Stimulated activated CD4-positive, alpha-beta T cell treated with anti-CD3 and anti-CD28 coated beads, Interleukin-4, amount 100 ng/mL, for 48 hours (primary cell): ENCODE data around the gene SAFB2.
"Not testable (repeated sequence)": the region's sequence is repeated elsewhere in the genome, so short reads cannot be mapped to it uniquely, and the experiment has no call there.

Experiments
- DNase-seq, 2 donors: peaks; one replicate each; pipeline ENCODE4 v3.0.0-alpha.2; 2020; ENCODE audit warnings: low read depth in 2 of 2

SAFB2 gene

DNA sequence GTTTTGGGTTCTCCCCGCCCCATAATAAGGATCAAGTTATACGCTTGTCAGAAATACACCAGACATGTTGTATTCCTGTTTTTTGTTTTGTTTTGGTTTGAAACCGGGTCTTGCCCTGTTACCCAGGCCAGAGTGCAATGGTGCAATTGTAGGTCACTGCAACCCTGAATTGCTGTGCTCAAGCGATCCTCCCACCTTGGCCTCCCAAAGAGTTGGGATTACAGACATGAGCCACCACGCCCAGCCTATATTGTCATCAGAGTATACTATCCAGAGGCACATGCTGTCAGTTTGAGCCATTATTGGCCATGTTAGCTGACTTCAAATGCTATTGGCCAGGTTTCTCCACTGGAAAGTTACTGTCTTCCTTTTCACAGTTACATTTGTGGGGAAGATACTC is 10.1 kb upstream of the SAFB2 start:
- no peak for DNase-seq

DNA sequence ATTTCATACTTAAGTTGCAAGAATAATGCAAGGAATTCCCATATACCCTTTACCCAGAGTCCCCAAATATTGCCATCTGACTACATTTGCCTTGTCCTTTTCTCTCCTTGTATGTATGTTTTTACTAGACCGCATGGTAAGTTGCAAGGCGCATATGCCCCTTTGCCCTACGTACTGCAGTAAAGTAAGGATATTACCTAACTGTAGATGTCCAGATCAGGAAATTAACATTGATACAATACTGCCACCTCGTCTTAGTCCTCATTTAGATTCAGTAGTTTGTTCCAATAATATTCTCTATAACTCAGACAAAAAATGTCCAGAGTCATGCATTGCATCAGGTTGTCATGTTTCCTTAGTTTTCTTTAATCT is 9.7 kb upstream of the SAFB2 start:
- no peak for DNase-seq

DNA sequence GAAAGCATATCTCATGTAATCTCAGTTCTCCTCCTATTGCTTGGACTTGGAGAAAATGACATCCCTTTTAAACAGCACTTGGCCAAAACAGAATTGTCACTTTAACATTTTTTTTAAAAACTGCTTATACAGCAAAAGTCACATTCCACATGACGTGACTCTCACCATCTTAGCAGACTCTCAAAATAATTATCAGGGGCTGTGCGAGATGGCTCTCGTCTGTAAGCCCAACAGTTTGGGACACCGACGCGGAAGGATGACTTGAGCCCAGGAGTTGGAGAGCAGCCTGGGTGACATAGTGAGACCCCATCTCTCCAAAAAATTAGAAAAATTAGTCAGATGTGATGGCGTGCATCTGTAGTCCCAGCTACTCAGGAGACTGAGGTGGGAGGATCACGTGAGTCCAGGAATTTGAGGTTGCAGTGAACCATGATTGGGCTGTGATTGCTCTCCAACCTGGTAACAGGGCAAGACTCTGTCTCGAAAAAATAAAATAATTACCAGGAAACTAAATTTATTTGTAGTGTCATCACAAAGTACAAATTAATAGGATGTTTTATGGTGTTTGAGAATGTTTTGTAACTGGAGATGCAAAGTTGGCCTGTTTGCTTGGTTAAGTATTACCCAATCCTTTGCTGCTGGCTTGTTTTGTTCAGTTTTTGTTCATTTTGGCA is 9.1 kb upstream of the SAFB2 start:
- DNase-seq = no peak

DNA sequence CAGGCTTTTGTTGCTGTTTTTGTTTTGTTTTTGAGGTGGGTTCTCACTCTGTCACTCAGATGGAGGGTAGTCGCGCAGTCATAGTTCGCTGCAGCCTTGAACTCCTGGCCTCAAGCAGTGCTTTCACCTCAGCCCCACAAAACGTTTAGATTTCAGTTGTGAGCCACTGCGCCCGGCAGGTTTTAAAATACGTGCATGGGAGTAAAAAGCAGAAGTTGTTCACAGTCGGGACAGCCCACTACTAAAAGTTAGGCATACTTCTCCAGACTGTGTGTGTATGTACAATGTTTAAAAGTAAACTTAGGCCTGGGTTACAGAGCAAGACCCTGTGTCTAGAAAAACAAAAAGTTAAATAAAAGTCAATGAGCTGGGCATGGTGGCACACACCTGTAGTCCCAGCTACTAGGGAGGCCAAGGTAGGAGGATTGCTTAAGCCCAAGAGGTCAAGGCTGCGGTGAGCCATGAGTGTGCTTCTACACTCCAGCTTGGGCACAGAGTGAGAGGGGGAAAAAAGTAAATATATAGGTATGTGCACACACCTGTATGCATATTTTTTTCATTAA is 6.4 kb upstream of the SAFB2 start:
- DNase-seq = no peak

DNA sequence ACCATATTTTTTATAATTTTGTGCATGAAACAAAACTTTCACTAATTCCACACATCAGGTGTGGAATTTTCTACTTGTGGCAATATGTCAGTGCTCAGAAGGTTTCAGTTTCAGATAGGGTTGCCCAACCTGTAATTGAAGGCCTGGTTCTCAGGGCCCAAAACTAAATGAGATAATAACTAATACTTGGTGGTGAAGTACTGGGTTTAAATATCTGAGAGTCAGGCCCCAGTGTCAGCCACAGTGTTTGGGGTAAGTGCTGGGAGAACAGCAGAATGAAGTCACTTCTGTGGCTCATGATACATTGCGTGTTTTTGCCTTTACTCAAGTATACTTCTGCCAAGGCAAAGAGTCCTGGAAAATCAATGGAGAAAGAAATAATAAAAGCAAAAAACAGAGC is 5.9 kb upstream of the SAFB2 start:
- DNase-seq = no peak

DNA sequence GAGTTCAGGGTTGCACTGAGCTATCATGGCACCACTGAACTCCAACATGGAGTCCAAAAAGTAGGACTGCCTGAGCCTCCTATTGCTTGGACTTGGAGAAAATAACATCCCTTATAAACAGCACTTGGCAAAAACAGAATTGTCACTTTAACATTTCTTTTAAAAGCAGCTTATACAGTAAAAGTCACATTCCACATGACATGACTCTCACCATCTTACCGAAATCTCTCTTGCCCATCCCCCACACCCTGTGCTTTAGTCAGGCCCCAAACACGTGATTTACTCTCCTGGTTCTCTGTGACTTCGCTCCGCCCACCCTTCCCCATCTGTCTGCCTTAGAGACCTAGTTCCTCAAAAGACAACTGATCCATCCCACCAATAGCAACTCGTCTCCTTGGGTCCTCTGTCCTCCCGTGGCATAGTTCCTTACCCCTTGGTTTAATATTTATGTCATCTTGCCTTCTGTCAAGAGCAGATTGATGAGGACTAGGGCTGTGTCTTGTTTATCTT is 4.9 kb upstream of the SAFB2 start:
- peak; percentile 32 to 40 for DNase-seq

DNA sequence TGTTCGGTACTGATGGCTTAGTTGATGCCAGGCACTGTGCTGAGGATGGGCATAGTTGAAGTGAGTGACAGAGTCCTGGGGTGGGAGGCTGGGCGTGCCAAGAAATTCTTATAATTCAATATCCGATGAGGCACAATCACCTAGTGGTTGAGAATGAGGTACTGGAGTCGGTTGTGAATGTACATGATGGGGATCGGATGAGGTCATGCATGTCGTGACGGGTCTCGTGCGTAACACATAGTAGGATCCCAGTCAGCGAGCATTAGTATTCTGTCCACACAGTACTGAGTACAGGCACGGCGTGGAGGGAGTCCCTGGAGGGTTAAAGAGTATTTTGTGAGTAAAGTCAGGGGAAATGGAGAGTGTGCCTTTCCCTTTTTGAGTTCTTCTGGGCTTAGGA is 3.1 kb upstream of the SAFB2 start:
- no peak for DNase-seq

DNA sequence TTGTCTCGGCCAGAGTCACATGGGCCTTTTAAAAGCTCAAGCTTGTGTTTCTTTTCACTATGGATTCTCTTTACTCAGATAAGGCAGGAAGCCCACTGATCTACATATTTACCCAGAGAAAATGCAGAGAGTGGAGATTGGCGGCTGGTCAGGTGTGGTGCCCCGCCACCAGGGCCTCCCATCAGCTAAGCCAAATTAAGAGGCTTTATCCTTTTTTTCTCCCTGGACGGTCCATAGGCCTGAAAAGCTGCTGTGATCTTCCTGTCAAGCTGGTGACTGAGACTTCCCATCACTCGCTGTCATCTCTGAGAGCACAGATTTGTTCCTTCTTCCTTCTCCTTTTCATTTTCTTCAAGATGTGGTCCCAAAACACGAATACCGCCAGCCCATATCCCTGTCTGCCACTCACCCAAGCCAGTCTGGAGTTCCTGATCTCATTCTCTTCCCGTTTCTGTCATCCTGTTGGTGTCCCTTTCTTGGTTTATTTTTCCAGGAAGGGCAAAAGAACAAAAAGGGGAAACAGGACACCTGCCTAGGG is 2.2 kb upstream of the SAFB2 start:
- no peak for DNase-seq

DNA sequence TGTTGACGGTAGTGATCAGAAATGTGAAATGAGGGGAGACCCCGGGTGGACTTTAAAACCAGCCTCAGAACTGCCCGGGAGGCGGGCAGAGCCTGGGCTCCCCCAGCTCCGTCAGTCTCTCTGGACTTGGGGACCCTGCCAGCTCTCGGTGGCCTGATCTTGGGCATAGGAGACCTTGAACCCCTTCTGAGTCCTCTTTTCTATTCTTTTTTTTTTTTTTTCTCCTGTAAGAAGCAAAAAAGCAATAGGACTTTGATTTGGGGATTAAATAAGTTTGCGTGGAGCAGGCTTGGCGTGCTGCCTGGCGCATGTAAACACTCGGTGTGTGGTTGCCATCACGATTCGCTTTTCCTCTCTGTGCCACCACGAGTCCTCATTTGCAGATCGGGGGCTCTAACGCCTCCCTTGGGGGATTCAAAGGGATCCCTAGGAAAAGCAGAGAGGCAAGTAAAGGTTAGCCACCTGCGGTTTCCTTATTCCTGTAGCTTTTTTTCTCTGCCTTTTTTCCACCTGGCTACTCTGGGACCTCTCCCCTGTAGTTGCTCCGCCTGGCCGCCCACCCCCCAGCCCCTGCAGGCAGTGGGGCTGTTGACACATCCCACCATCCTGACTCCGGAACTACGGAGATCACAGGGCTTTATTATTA is 1.6 kb upstream of the SAFB2 start:
- DNase-seq = no peak

DNA sequence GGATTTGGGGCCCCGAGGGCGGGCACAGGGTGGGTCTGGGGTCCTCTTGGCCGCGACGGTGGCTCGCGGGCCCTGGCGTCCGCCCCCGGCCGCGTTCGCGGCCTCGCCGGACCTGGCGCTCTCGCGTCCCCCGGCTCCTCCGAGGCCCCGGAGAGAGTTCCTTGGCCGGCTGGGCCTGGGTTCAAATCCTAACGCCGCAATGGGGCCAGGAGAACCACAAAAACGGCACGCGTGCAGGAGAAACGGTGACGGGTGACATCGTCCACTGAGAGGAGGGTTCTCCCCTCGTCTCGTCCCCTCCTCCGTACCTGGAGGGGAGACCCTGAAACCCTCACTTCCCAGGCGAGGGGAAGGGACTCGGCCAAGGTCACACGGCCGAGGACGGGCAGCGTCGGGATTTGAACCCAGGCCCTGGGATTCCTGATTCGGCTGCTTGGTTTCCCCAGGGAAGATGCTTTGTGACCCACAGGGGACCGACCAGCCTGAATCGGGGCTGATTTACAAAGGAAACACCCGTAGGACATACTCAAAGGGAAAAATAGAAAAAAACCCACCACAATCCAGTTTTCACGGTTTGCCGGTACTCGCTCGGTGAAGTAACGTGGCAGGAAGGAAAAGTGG is 931 bp upstream of the SAFB2 start:
- no peak for DNase-seq

DNA sequence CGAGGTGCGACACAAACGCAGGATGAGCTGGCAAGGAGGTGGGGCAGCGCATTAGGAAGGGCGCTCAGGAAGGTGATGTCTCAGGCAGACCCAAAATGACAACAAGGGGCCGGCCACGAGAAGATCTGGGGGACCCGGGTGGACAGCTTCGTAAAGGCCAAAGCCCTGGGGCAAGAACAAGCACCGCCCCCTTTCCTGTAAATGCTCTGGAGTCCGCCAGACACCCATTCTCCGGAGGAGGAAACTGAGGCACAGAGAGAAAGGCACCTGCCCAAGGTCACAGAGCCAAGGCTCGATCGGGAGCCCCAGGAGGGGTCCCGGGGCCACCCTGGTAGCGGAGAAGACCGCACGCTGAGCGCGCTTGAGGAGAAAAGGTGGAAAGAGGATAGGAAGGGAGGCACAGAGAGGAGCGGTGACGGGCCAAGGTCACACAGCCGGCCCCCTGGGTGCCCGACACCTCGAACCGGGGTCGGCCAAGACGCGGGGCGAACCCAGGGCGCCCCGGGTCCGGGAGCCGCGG is 571 bp downstream of the SAFB2 start:
- DNase-seq = no peak

DNA sequence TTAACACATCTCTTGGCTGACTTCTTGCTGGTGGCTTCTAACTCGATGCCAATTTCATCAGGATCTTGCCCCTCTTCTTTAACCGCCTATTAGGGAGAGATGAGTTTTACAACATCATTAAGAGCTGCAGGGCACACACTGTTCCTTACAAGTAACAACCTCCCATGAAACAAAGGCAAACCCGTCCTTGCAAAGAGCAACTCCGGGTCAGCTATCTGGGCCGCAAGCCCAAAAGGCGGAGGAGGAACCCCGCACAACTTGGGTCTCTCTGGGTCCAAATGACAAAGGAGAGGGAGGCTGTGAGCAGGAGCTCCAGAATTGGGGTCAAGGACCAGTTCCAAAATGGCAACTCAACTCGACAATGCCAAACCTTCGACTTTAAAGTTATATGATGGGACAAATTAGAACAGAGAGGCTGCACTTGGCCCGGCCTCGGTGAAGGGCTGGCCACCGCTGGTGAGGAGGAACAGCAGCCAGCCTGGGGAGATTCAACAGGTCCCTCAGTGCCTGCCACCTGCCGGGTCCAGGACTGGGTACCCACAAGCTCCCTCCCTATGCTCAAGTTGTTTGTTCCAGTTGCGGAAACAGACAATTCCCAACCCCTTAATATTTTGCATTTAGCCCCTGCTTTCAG is 1.1 kb downstream of the SAFB2 start:
- DNase-seq = no peak

DNA sequence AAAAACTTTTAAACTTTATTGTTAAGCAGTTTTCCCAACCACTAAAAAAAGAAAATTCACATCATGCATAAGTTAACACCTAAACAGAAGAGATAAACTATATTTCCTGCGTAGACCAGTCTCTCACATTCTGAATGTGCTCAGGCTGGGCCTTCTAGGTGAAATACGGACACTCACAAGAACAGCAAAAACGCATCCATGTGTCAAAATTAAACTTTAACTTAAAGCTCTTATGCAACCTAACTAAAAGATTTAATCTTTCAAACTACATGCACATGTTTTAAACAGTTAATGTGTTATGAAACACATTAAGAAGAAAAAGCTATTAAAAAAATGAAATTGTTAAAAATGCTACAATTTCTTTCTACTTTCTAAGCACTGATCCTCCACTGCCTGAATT is 2.6 kb downstream of the SAFB2 start:
- DNase-seq = no peak

DNA sequence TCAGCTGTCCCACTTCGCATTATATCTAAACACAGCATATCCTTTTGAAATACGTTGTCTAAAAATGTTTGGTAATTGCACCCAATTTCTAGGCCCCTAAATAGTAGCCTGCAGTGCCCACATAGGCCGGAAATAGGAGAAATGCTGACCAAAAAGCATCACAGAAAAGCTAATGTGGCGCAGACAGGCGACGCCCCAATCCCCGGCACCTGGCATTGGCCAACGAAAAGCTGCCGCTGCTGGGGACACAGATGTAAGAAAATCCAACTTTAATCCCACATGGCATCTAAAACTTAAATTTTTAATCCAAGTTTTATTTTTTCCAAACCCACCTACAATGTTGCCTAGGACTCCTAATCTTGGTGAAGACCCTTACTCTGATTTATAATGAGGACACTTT is 4.0 kb downstream of the SAFB2 start:
- no peak for DNase-seq

DNA sequence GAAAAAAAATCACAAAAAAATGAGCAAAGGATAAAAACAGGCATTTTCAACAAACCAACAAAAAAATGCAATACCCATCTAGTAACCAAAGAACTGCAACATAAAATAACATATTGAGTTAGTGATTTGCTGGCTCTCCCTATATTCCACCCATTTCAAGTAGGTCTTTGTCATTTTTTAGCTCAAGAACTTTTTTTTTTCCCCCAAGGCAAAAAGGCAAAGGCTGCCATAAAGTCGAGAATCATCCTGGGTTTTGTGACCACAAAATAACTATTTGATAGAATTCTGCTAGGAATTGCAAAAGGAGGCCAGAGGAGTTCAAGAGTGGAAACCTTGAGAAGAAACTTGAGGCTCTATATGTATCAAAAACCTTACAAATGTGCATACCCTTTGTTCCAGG is 5.5 kb downstream of the SAFB2 start:
- DNase-seq = no peak

DNA sequence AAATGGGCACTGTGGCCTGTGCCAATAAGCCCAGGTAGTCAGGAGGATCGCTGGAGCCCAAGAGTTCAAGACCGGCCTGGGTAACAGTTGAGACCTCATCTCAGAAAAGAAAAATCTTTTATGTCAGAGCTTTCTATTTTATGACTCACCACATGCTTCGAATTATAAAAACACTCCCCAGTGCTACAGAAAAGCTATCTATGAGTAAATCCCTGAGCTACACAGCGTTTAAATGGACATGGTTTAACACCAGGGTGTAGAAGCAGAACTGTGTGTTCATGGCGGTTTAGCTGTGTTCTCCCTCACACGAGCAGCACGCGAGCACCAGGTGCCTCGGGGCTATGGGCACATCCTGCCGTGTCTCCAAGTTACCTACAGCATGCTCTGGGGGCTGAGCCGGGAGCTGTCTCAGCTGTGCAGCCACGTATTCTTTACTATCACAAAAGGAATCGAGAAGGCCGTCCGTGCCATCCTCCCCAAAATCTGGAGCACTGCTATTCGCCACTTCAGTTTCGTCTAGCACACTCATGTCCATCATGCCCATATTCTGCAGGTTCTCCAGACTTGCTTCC is 6.7 kb downstream of the SAFB2 start:
- no peak for DNase-seq

DNA sequence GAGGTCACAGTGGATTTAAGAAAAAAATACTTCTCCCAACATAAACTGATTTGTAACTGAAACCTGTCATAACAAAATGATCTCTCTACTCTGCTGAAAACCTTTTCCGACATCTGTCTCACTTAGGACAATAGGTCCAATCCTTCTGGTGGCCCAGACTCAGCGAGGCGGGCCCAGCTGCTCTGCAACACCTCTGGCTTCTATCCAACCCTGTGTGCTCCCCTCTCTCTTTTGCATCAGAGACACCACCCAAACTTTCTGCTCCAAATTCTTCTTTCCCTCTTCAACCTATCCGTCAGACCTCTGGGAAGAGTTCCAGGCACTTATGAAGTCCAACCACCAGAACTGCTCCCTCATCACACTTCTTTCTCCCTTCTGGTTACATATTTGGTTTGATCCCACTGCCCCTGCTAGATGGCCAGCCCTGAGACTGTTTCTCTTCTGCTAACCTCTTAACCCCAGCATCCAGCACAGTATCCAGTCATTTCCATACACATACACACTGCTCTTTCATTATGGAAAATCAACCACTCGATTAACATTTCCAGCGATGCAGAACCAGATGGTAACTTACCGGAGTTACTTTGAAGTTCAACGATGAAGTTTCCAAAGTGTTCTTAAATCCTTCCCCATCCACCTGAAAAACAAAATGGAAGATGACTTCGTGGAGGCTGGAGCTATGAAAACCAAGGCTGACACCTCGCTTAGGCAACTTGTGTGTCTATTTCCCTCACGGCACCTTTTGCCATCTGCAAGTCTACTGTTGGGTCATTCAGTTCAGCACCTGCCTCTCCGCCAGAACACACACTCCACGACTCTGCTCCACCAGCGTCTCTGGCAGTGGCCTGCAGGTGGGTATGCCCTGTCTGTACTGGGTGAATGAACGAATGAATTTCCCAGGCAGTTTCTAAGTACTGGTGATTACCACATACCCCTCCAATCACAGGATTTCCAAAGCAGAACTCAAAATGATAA is 9.4 kb downstream of the SAFB2 start:
- DNase-seq = no peak

DNA sequence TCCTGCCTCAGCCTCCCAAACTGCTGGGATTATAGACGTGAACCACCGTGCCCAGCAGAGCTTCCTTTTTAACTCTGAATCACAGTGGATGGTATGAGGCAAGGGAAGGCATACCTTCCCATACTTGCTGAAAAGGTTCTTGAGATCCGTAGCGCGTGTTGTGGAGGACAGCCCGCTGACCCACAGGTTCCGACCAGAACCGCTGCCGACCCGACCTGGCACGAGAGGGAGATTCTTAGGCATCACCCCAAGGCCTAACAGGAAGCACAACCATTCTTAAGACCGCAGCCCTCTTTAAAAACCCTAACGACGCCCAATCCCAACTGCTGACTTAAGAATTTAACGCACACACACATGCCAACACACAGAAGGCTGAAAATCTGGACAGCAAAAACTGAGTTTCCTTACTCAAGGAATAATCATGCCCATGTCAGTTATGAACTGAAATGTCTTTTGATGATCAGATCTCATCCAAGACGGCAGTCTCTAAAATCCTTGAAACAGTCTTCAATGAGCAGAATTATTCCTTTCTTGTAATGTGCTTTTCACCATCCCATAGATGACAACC is 12.6 kb downstream of the SAFB2 start:
- no peak for DNase-seq

DNA sequence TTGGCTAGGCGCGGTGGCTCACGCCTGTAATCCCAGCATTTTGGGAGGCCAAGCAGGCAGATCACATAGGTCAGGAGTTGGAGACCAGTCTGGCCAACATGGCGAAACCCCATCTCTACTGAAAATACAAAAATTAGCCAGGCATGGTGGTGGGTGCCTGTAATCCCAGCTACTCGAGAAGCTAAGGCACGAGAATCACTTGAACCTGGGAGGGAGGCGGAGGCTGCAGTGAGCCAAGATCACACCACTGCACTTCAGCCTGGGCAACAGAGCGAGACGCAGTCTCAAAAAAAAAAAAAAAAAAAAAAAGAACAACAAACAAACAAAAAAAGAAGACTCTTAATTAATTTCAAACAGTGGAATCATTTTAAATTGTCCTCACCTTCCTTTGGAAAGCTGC is 13.8 kb downstream of the SAFB2 start:
- DNase-seq = not testable (repeated sequence)

DNA sequence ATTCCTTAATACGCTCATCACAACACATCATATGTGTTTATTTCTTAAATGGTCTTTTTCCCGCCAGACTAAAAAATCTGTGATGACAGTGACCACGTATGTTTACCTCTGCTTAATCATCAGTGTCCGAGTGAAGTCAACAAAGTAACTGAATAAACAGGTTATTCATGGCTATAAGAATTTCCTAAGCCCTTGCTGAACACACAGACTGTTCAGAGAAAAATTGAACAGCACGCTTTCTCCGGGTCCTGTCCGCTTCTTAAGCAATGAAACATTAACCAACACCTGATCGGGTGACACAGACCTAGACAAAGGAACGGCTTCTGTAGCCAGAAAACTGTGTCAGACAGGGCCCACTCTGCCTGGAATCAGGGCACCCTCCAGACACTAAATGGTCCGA is 14.3 kb downstream of the SAFB2 start:
- no peak for DNase-seq
